GM21723 (cell line): ENCODE results near the gene NXPE3.
"Not testable (repeated sequence)": the region's sequence is repeated elsewhere in the genome, so short reads cannot be mapped to it uniquely, and the experiment has no call there.

Experiments used
- ATAC-seq: cut with Tn5 transposase; IDR thresholded peaks from one replicate; pipeline ENCODE4 v1.9.1; 2021; ENCODE audit warnings: mild to moderate bottlenecking, moderate library complexity; ENCODE audit not compliant: unreplicated experiment

The NXPE3 gene

DNA sequence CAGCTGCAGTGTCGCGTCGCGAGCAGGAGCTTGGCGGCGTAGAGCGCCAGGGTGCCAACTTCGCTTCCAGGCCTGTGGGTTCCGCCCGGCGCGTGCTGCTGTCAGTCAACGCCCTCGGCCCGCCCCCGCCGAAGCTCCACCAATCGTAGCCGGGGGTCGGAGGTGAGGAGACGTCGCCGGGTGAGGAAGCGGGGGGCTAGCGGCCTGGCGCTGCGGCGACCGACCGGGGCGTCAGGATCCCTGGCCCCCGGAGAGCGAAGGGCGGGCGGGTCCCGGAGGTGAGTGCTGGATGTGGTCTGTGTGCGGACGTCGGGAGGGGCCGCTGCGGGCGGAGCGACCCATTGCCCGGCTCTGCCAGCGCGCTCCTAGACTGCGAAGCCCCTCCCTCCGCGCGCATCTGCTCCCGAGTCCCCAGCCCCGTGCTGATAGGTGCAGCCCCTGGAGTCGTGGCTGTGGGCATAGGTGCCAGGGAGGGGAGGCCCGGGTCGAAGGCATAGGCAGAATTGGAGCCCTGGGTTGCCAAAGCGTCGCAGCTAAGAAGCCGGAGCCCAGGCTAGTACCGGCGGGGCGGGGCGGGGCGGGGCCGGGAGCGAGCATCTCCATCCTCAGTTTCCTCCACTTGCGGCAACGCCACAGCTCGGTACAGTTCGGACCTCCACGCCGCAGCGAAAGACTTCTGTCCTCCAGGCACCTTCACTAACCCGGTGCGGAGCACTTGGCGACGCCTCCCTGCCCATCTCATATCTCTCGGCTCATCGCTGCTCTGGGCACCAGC is at the start of gene NXPE3:
NXPE3 (plus strand) TSS at position 165 of the 775 bp plus-strand sequence. CDS start 6,386 bp downstream, outside the sequence.
- ATAC-seq, result peak; percentile 97

DNA sequence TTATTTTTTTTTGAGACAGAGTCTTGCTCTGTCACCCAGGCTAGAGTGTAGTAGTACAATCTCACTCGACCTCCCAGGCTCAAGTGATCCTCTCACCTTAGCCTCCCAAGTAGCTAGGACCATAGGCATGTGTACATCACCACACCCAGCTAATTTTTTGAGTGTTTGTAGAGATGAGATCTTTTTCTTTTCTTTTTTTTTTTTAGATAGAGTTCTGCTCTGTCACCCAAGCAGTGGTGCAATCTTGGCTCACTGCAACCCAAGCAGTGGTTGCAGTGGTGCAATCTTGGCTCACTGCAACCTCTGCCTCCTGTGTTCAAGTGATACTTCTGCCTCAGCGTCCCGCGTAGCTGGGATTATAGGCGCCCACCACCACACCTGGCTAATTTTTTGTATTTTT is 49.4 kb upstream of the NXPE3 start:
- ATAC-seq, result no peak

DNA sequence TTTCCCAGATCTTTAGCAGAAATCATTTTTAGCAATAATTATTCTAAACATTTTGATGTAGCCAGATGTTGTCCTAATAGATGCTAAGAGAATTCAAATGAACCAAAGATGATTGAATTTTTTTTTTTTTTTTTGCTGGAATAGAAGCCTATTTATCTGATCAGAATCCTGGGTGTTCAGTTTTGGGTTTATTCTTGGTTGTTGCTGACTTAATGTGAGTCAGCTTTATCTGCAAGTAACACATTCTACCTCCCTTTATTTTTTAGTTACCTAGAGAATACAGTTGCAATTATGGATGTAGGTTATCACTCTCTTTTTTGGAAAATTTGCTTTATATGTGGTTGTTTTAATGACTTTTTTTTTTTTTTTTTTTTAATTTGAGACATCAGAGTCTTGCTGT is 48.2 kb upstream of the NXPE3 start:
- ATAC-seq, result no peak

DNA sequence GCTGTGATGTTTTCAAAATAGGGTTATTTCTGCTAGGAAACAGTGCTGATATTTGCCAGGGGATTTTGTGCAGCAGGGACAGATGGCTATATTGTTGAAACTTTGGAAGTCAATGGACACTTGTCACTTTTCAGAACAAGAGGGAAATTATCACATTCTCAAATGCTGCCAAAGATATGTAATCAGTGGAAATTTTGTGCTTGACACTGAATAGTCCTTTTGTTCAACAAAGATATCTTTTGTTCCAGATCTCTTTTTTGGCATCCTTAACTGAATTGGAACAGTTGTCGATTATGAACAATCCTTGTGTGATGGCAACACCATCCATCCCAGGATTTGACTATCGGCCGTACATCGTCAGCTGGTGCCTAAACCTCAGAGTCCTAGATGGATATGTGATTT is 46.8 kb upstream of the NXPE3 start:
- ATAC-seq, result no peak

DNA sequence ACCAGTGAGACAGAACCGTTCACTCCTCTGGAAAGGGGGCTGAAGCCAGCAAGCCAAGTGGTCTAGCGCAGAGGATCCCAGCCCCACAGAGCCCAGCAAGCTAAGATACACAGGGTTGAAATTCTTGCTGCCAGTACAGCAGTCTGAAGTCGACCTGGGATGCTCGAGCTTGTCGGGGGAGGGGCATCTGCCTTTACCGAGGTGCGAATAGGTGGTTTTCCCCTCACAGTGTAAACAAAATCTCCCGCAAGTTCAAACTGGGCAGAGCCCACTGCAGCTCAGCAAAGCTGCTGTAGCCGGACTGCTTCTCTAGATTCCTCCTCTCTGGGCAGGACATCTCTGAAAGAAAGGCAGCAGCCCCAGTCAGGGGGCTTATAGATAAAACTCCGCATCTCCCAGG is 43.2 kb upstream of the NXPE3 start:
- no peak for ATAC-seq

DNA sequence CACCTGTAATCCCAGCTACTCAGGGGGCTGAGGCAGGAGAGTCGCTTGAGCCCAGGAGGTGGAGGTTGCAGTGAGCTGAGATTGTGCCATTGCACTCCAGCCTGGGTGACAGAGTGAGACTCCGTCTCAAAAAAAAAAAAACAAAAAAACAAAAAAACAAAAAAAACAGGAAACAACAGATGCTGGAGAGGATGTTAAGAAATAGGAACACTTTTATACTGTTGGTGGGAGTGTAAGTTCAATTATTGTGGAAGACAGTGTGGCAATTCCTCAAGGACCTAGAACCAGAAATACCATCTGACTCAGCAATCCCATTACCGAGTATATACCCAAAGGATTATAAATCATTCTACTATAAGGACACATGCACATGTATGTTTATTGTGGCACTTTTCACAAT is 37.1 kb upstream of the NXPE3 start:
- not testable (repeated sequence) for ATAC-seq

DNA sequence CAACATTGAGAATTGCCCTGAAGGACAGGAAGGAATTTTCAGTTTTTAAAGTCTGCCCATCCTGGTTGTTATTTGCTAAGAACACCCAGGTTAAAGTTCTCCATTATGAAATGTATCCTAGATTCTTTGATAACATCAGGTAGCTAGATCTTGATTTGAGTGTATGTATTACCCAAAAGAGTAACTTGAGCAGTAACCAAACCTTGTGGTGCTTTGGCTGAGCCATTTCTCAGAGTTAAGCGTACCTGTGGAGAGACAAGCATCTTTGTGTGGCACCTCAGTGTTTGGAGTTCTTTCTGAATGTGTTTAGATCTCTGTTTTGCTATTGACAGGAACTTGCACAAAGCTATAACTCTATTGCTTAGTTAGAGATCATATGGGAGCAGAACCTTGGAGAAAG is 34.2 kb upstream of the NXPE3 start:
- no peak for ATAC-seq

DNA sequence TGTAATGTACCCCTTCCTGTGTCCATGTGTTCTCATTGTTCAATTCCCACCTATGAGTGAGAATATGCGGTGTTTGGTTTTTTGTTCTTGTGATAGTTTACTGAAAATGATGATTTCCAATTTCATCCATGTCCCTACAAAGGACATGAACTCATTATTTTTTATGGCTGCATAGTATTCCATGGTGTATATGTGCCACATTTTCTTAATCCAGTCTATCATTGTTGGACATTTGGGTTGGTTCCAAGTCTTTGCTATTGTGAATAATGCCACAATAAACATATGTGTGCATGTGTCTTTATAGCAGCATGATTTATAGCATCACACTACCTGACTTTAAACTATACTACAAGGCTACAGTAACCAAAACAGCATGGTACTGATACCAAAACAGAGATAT is 33.1 kb upstream of the NXPE3 start:
- ATAC-seq, result not testable (repeated sequence)

DNA sequence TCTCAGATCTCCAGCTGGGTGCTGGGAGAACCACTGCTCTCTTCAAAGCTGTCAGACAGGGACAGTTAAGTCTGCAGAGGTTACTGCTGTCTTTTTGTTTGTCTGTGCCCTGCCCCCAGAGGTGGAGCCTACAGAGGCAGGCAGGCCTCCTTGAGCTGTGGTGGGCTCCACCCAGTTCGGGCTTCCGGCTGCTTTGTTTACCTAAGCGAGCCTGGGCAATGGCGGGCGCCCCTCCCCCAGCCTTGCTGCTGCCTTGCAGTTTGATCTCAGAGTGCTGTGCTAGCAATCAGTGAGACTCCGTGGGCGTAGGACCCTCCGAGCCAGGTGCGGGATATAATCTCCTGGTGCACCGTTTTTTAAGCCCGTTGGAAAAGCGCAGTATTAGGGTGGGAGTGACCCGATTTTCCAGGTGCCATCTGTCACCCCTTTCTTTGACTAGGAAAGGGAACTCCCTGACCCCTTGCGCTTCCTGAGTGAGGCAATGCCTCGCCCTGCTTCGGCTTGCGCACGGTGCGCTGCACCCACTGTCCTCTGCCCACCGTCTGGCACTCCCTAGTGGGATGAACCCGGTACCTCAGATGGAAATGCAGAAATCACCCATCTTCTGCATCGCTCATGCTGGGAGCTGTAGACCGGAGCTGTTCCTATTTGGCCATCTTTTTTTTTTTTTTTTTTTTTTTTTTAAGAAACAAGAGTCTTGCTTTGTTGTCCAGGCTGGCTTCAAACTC is 25.5 kb upstream of the NXPE3 start:
- ATAC-seq, result not testable (repeated sequence)

DNA sequence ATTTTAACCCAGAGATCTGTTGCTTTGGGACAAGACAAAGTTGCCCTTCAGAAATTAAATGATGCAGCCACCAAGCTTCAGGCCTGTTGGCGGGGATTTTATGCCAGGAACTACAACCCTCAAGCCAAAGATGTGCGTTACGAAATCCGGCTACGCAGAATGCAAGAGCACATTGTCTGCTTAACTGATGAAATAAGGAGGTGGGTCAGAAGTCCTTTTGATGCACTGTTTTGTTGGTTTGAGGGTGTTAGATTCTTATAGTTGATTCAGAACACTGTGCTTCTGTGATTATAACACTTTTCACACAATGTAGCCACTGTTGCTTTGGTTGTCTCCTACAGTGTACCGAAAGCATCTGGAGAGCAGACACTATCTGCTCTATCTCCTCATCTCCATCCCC is 20.8 kb upstream of the NXPE3 start:
- ATAC-seq, result no peak

DNA sequence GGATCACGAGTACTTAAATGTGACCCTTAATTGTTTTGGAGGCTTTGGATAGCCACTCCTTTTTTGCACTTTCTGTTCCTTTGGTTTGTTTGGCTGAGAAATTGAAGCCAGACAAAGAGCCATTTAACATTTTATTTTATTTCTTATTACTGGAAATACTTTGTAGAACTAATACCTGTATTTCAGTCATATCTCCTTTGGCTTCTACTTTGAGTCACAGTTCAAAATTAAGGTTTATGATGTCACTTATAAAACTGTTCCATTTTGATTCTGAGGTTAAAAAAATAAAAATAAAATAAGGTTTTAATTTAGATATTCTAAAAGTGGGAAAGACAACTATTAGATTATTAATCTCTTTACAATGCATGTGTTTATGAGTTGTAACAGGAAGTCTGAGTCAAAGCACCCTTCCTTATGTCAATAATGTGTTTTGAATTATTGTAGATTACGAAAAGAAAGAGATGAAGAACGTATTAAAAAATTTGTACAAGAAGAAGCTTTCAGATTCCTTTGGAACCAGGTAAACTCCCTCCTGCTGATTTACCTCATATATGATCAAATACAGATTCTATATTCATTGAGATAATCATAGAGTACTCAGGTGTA is 16.9 kb upstream of the NXPE3 start:
- no peak for ATAC-seq

DNA sequence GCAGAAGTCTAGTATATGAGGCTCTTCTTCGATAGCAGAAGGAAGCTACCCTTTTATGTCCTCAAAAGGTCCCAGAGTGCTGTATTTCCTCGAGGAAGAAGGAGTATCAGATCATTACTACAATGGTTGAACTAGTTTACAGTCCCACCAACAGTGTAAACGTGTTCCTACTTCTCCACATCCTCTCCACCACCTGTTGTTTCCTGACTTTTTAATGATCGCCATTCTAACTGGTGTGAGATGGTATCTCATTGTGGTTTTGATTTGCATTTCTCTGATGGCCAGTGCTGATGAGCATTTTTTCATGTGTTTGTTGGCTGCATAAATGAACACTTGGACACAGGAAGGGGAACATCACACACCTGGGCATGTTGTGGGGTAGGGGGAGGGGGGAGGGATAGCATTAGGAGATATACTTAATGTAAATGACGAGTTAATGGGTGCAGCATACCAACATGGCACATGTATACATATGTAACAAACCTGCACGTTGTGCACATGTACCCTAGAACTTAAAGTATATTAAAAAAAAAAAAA is 1.2 kb upstream of the NXPE3 start:
- not testable (repeated sequence) for ATAC-seq

DNA sequence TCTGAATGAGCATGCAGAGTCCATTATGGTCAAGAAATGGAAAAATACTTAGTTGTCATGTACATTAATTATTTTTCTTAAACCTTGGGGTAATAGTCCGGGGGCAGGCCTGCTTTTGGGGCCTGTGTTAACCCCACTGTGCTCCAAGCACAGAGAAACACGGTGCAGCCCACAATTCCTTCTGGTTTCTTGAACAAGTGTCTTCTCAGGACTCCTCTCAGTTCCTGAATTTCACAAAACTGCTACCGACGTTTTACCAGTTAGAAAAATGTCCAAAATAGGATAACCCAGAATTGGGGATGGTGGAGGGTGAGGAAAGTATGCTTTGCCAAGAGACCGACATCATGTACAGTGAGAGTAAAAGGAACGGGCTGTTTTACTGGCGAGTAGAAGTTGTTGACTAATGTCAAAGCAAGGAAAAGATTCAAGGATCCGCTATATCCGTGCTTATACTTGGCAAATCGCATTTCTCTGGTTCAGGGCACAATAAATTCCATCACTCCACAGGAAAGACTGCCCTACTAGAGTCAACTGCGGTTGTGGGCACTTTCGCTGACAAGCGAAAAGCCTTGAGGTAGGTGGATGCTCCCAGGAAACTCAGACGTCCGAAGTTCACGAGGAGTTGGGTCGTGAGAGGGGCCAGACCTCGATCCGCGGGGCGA is 495 bp upstream of the NXPE3 start:
- ATAC-seq, result no peak

DNA sequence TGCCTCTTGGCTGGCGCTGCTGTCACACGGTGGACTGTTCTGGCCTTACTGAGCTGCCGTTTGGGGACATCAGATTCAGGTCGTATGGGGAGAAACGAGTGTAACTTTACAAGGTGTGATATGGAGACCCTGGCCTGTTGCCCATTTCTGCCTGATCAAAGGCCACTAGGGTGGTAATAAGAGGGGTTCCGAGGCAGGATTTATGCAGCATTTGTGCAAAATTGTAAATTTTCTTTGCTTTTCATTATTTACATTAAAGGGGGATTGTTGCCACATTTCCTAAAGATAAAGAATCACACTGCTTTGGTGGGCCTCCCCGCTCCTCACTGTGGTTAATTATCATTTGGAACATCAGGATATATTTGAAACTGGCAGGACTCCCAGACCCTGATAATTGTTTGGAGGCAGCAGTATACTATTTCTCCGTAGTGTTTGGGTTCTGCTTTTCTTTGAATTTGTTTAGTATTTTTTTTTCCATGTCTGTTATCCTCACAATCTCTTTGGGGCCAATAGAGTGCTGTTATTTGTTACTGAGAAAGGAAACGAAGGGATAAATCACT is 891 bp downstream of the NXPE3 start:
- no peak for ATAC-seq

DNA sequence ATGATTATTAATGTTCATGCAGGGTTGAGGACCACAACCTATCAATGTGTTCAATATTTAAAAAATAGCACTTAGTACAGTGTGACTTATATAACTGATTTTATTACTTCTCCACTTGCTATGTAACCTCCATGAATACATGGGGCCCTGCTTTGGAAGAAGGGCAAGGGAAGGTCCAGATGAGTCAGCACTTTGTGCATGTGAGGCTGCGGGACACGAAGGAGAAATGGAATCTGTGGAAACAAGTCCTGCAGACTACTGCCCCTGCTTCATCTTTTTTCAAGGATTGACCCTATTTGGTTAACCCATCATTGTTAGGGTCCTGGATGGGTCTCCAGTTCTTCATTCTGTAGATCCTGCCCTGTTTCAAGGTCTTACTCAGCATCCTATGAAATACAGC is 1.6 kb downstream of the NXPE3 start:
- no peak for ATAC-seq

DNA sequence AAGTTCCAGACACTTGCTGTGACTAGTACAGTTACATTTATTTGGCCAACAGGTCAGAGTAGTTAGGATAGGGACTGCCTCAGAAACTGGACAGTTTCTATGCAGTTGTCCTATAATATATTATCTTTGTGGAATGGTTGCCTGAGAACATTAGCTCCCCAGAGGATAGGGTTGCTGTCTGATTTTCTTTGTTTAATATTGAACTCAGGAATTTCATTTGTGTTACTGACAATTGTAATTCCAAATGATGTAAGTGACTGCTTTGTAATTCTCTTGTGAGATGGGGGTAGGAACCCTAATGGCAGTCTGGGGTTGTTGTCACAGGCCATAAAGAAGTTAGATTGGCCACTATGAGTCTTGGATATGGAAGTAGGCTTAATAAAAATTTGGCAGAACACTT is 2.2 kb downstream of the NXPE3 start:
- ATAC-seq, result no peak

DNA sequence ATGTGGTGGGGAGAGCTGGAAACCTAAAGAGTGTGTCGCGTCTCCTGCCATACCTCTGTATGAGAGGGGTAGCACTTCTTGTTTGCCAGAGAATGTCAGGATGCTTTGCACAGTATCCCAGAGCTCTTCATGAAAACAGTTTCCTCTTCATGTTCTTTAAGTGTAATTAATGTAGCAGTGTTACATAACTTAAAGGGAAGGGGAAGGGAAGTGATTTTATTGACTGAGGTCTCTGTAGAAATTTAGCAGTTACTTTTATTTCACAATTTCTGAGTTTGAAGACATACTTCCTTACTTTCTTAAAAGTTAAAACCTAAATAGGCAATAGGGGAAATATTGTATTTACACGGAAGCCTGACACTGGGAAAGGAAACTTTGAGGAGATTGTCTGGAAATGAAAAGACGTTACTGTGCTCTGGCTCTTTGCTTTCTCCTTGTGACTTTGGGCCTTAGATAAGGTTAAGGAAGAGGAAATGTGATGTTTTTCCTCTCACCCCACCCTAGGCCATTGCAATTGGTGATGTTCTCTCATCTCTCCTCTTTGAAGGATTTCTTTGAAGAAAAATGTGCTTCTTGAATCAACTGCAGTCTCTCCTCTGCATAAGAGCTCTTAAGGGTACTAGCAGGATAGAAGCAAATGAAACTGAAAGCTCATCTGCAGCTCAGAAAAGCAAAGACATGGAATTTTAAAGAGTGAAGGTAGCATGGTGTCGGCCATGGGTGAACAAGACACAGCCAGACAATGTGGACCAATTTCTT is 6.0 kb downstream of the NXPE3 start:
- ATAC-seq, result no peak

DNA sequence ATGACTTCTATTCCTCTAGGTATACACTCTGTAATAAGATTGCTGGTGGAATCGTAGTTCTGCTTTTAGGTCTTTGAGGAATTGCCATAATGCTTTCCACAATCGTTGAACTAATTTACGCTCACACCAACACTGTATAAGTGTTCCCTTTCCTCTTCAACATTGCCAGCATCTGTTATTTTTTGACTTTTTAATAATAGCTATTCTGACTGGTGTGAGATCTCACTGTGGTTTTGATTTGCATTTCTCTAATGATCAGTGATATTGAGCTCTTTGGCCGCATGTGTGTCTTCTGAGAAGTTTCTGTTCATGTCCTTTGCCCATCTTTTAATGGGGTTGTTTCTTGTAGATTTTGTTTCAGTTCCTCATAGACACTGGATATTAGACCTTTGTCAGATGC is 12.8 kb downstream of the NXPE3 start:
- ATAC-seq, result peak; percentile 99

DNA sequence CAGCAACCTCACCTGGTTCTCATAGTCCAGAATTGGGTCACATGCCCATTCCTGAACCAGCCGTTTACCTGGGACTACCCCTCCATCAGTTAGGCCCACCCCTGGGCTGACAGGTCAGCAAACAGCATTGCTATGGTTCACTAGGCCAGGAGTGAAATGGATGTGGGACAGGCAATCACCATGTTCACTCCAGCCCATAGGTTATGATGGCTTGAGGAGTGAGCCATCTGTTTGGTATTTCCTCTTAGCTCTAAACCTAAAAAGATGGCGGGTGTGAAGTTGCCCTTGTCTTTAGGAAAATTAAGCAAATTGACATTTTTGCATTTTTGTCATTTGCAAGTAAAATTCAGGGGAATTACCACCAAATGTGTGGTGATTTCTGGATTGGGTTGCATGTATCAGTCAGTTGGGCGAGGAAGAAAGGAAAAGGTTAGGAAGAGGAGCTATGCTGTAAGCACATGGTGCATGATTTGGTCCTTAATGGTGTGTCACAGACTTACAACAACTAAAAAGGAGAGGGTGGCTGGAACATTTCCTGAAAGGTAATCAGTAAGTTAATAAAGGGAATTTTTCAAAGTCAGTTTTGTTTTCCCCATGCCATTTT is 17.2 kb downstream of the NXPE3 start:
- no peak for ATAC-seq

DNA sequence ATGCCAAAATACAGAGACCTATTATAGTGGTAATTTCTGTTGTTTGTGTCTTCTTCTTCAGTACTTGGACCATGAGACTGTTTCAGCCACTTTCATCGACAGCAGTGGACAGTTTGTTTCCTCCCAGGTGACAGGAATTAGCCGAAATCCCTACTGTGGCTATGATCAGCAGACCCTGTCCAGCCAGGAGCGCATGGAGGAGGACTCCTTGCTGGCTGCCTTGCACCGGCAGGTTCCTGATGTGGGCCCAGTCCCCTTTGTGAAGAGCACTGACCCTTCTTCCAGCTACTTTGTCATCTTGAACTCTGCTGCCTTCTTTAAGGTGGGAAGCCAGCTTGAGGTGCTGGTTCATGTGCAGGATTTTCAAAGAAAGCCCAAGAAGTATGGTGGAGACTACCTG is 22.2 kb downstream of the NXPE3 start:
- ATAC-seq, result no peak
